Neural cell (in vitro differentiated cells): ENCODE data around the gene PPP2R2B.

Source experiments
- CTCF ChIP-seq: fragments of 450-650 bp; IDR thresholded peaks from 2 replicates; pipeline ENCODE4 v1.5.1; 2014; ENCODE audit warnings: antibody characterized with exemption, mild to moderate bottlenecking, moderate library complexity; ENCODE audit not compliant: poor library complexity, severe bottlenecking
- EP300 ChIP-seq: fragments of 450-650 bp; conservative IDR thresholded peaks from 2 replicates; pipeline ENCODE4 v1.6.1; 2014; ENCODE audit warnings: antibody characterized with exemption, mild to moderate bottlenecking, moderate library complexity; ENCODE audit not compliant: poor library complexity, severe bottlenecking
- EZH2 ChIP-seq: fragments of 200-600, 300-800 bp; shearing (Covaris generic), sonication (generic); IDR thresholded peaks from 2 replicates; pipeline ENCODE4 v1.6.1; 2014; ENCODE audit warnings: antibody characterized with exemption, low read length, borderline replicate concordance, mild to moderate bottlenecking; ENCODE audit not compliant: insufficient read depth, poor library complexity, severe bottlenecking
- POLR2AphosphoS5 ChIP-seq: IDR thresholded peaks from 2 replicates; pipeline ENCODE4 v1.6.1; 2012
- RAD21 ChIP-seq: fragments of 450-650 bp; conservative IDR thresholded peaks from 2 replicates; pipeline ENCODE4 v1.6.1; 2014; ENCODE audit warnings: antibody characterized with exemption, mild to moderate bottlenecking, moderate library complexity
- SMC3 ChIP-seq: fragments of 450-650 bp; conservative IDR thresholded peaks from 2 replicates; pipeline ENCODE4 v1.6.1; 2014; ENCODE audit warnings: antibody characterized with exemption, mild to moderate bottlenecking, moderate library complexity; ENCODE audit not compliant: poor library complexity
- TAF1 ChIP-seq: IDR thresholded peaks from 2 replicates; pipeline ENCODE4 v1.6.1; 2012; ENCODE audit warnings: low read depth

- TF ChIP-seq CTCF (no peak), POLR2AphosphoS5 (no peak), SMC3 (no peak), EP300 (no peak), EZH2 (no peak), RAD21 (no peak), TAF1 (no peak)
Measured at GRCh38 chr5:146772881-146773466, 105.6 kb downstream of the PPP2R2B start.
